Measurements from ENCODE around the gene TGFBR1. TPM values are rescaled to one million over a fixed set of nuclear protein-coding genes. Genes with fewer than 3 reads are reported as not detected.

TGFBR1 gene
- 10 to 100 TPM; 37.0 to 65.8 (median 48.8) TPM for total RNA-seq

GRCh38 chr9:99104459-99105151 is at the start of gene TGFBR1:
Gene TGFBR1, plus strand, starts transcription at chr9:99105113. Its CDS starts 93 bp downstream, at chr9:99105206.
- TF ChIP-seq CTCF (IDR thresholded peaks at IDR 0.05) (peak in 3 of 4 experiments; percentile 22 to 38 (median 24)), POLR2AphosphoS5 (IDR thresholded peaks at IDR 0.05) (peak; percentile 66), POLR2A (IDR thresholded peaks at IDR 0.05) (peak; percentile 83 to 86), EP300 (IDR thresholded peaks at IDR 0.05) (no peak)
- peaks cover 14 to 63% (median 29%) of the 10 kb centered on the region in 3 donors for H3K4me1 ChIP-seq
- no peaks in the 10 kb centered on the region for H3K9me3 ChIP-seq
- no peaks in the 10 kb centered on the region for H3K36me3 ChIP-seq
- ATAC-seq: peak; percentile 95
- 0% methylated on average over 9 of the region's 60 CpGs for WGBS, 2 donors (ENCODE audit: low coverage in 1 of 2)
- no peaks in the 10 kb centered on the region for H3K27me3 ChIP-seq
- peak within 1 kb of the TSS; percentile 92 to 97 for H3K4me3 ChIP-seq
- peak within 1 kb of the TSS; percentile 83 to 97 (median 92) for H3K27ac ChIP-seq

- Histone ChIP-seq H3K36me3 (peaks cover 0 to 100% of the 10 kb centered on the region in 2 donors), H3K27me3 (no peaks in the 10 kb centered on the region), H3K27ac (no peak overlapping the region), H3K9me3 (no peaks in the 10 kb centered on the region), H3K4me1 (peaks cover 0 to 31% (median 3%) of the 10 kb centered on the region in 3 donors), H3K4me3 (no peak overlapping the region)
- WGBS, 2 donors (ENCODE audit: low coverage in 1 of 2): 100% methylated on average over 1 of the region's 1 CpG; no CpG with 5 or more reads in 1 of the 2 donors
- no peak for TF ChIP-seq EP300 (IDR thresholded peaks at IDR 0.05)
- TF ChIP-seq POLR2AphosphoS5 (IDR thresholded peaks at IDR 0.05): no peak
- TF ChIP-seq POLR2A (IDR thresholded peaks at IDR 0.05): no peak
- no peak for TF ChIP-seq CTCF (IDR thresholded peaks at IDR 0.05)
- ATAC-seq: no peak
Observed at GRCh38 chr9:99055384-99055783, 49.5 kb upstream of the TGFBR1 start.

- Histone ChIP-seq H3K36me3 (peaks cover 0 to 100% of the 10 kb centered on the region in 2 donors), H3K9me3 (no peaks in the 10 kb centered on the region), H3K27me3 (no peaks in the 10 kb centered on the region), H3K4me3 (no peak overlapping the region), H3K27ac (no peak overlapping the region), H3K4me1 (peaks cover 0 to 31% (median 3%) of the 10 kb centered on the region in 3 donors)
- TF ChIP-seq POLR2AphosphoS5 (IDR thresholded peaks at IDR 0.05): no peak
- TF ChIP-seq CTCF (IDR thresholded peaks at IDR 0.05): no peak
- TF ChIP-seq POLR2A (IDR thresholded peaks at IDR 0.05): no peak
- 100% methylated on average over 6 of the region's 6 CpGs; no CpG with 5 or more reads in 1 of the 2 donors for WGBS, 2 donors (ENCODE audit: low coverage in 1 of 2)
- no peak for ATAC-seq
Observed at GRCh38 chr9:99056186-99056585, 48.7 kb upstream of the TGFBR1 start.

- H3K9me3 ChIP-seq: no peaks in the 10 kb centered on the region
- WGBS, 2 donors (ENCODE audit: low coverage in 1 of 2): 70 to 87% methylated on average over 4 to 5 of the region's 5 CpGs
- peak overlapping the region in 2 of 4 donors; percentile 14 to 57 for H3K27ac ChIP-seq
- peaks cover 0 to 100% of the 10 kb centered on the region in 2 donors for H3K36me3 ChIP-seq
- ATAC-seq: no peak
- peaks cover 0 to 30% (median 3%) of the 10 kb centered on the region in 3 donors for H3K4me1 ChIP-seq
- no peaks in the 10 kb centered on the region for H3K27me3 ChIP-seq
- no peak overlapping the region for H3K4me3 ChIP-seq
- TF ChIP-seq POLR2AphosphoS5 (IDR thresholded peaks at IDR 0.05): no peak
- no peak for TF ChIP-seq CTCF (IDR thresholded peaks at IDR 0.05)
- TF ChIP-seq POLR2A (IDR thresholded peaks at IDR 0.05): no peak
- TF ChIP-seq EP300 (IDR thresholded peaks at IDR 0.05): no peak
Observed at GRCh38 chr9:99056886-99057664, 47.8 kb upstream of the TGFBR1 start.

All from gastroesophageal sphincter (tissue), 4 donors.